ENCODE data around the gene TRIM25.

TRIM25 gene

GRCh38 chr17:56861899-56862298, 52.0 kb downstream of the TRIM25 start:
- no peak for TF ChIP-seq CTCF (conservative IDR thresholded peaks at IDR 0.05)
- H3K27ac ChIP-seq, result no peak overlapping the region

- TF ChIP-seq CTCF (conservative IDR thresholded peaks at IDR 0.05), result no peak
- H3K27ac ChIP-seq, result no peak overlapping the region
Measured at GRCh38 chr17:56851008-56851407, 62.8 kb downstream of the TRIM25 start.

- no peak for TF ChIP-seq CTCF (conservative IDR thresholded peaks at IDR 0.05)
- H3K27ac ChIP-seq, result no peak overlapping the region
Measured at GRCh38 chr17:56850591-56850990, 63.3 kb downstream of the TRIM25 start.

GRCh38 chr17:56849131-56849530, 64.7 kb downstream of the TRIM25 start:
- no peak overlapping the region for H3K27ac ChIP-seq
- TF ChIP-seq CTCF (conservative IDR thresholded peaks at IDR 0.05), result no peak

- H3K27ac ChIP-seq, result no peak overlapping the region
- no peak for TF ChIP-seq CTCF (conservative IDR thresholded peaks at IDR 0.05)
Measured at GRCh38 chr17:56847106-56847505, 66.7 kb downstream of the TRIM25 start.

- no peak for TF ChIP-seq CTCF (conservative IDR thresholded peaks at IDR 0.05)
- H3K27ac ChIP-seq, result no peak overlapping the region
Measured at GRCh38 chr17:56845934-56846333, 67.9 kb downstream of the TRIM25 start.

- H3K27ac ChIP-seq, result peak overlapping the region; percentile 25; the same call in 1 of the 2 replicates
- TF ChIP-seq CTCF (conservative IDR thresholded peaks at IDR 0.05), result no peak
Measured at GRCh38 chr17:56842577-56842976, 71.3 kb downstream of the TRIM25 start.

GRCh38 chr17:56838687-56839086, 75.2 kb downstream of the TRIM25 start:
- no peak for TF ChIP-seq CTCF (conservative IDR thresholded peaks at IDR 0.05)

More at GRCh38 chr17:56838687-56839086, 75.2 kb downstream of the TRIM25 start:
- H3K27ac ChIP-seq, result 0 out of 2 replicates have a peak overlapping the region, but pooled peaks have one; percentile 96
